GM12878 (cell line): ENCODE measurements around the gene CACTIN. TPM values are rescaled to one million over a fixed set of nuclear protein-coding genes. Genes with fewer than 3 reads are reported as not detected.
A peak's percentile ranks its signal among the peaks of the same experiment; 100 is the strongest.

ENCODE experiments used
- ATAC-seq: fragments of 200-7000 bp; cut with Tn5 transposase; 3 replicates; pipeline ENCODE4 v1.9.1; 2020; ENCODE audit warnings: mild to moderate bottlenecking, moderate library complexity
- BruUV-seq: library from RNA; stranded (reverse); fragments of 400-500 nt; replicated peaks from 2 replicates; lab custom pipeline; 2021; lab: Mats Ljungman, UMichigan
- CTCF ChIA-PET: fragments of 300-600 bp; sonication (Branson Sonifier 250); formaldehyde crosslinking; extraction: SDS; loops from one replicate; lab custom pipeline; 2021; ENCODE audit warnings: inconsistent platforms; lab: Yijun Ruan, JAX
- POLR2A ChIA-PET: fragments of 350-600 bp; formaldehyde crosslinking; extraction: SDS; loops from one replicate; lab custom pipeline; 2021; ENCODE audit warnings: inconsistent platforms; lab: Charles Lee
- RAD21 ChIA-PET: fragments of 300-600 bp; sonication (Branson Sonifier 250); formaldehyde crosslinking; loops from one replicate; lab custom pipeline; 2023; ENCODE audit warnings: antibody characterized with exemption; ENCODE audit not compliant: unreplicated experiment; lab: Charles Lee
- SMC1A ChIA-PET: fragments of 300-600 bp; sonication (Branson Sonifier 250); formaldehyde crosslinking; loops from one replicate; lab custom pipeline; 2023; ENCODE audit not compliant: unreplicated experiment, uncharacterized antibody; lab: Charles Lee
- DNase-seq: peaks from one replicate; pipeline ENCODE4 v3.0.0-alpha.2; 2011; ENCODE audit warnings: low read depth, low spot score
- FAIRE-seq: peaks from 3 replicates; lab custom pipeline; 2011; peaks lifted over from hg19 to GRCh38; lab: Jason Lieb, UNC
- H2AFZ ChIP-seq: 2 replicates; pipeline ENCODE4 v1.6.0; 2011; ENCODE audit warnings: low read depth, low read length, control low read depth; ENCODE audit not compliant: control insufficient read depth
- H3K27ac ChIP-seq: 2 replicates; pipeline ENCODE4 v1.5.1; 2011; ENCODE audit warnings: control low read depth; ENCODE audit not compliant: control insufficient read depth, insufficient read depth
- H3K27me3 ChIP-seq, 2 experiments: replicated peaks in 1 of 2; 2 replicates each; pipeline versions ENCODE4 v1.6.0 to v1.6.1; 2011; ENCODE audit warnings: low read length in 1 of 2; ENCODE audit not compliant: control insufficient read depth in 2 of 2, insufficient read depth in 2 of 2
- H3K36me3 ChIP-seq, 2 experiments: 2 replicates each; pipeline ENCODE4 v1.5.1; 2011; ENCODE audit warnings: low read length in 1 of 2; ENCODE audit not compliant: control insufficient read depth in 2 of 2, insufficient read depth in 2 of 2
- H3K4me1 ChIP-seq: 2 replicates; pipeline ENCODE4 v1.6.1; 2011; ENCODE audit warnings: mild to moderate bottlenecking, low read length, moderate library complexity, mixed read lengths; ENCODE audit not compliant: control insufficient read depth, insufficient read depth
- H3K4me2 ChIP-seq: 2 replicates; pipeline ENCODE4 v1.6.0; 2011; ENCODE audit warnings: control low read depth; ENCODE audit not compliant: control insufficient read depth, insufficient read depth
- H3K4me3 ChIP-seq: fragments of 200-600 bp; sonication (generic); 2 replicates; pipeline ENCODE4 v1.5.1; 2016
- H3K79me2 ChIP-seq: 2 replicates; pipeline ENCODE4 v1.6.0; 2011; ENCODE audit warnings: low read length; ENCODE audit not compliant: control insufficient read depth, insufficient read depth
- H3K9ac ChIP-seq: 2 replicates; pipeline ENCODE4 v1.8.0; 2011; ENCODE audit warnings: low read length, control low read depth, mixed read lengths; ENCODE audit not compliant: control insufficient read depth, insufficient read depth
- H3K9me3 ChIP-seq: replicated peaks from 3 replicates; pipeline ENCODE4 v1.5.1; 2011; ENCODE audit warnings: mild to moderate bottlenecking, low read length; ENCODE audit not compliant: control insufficient read depth, insufficient read depth
- H4K20me1 ChIP-seq: 2 replicates; pipeline ENCODE4 v1.6.0; 2011; ENCODE audit not compliant: control insufficient read depth, insufficient read depth
- NRF1 ChIP-seq: conservative IDR thresholded peaks from 2 replicates; pipeline ENCODE4 v1.6.1; 2011; ENCODE audit warnings: mild to moderate bottlenecking, low read depth, low read length, improper control_type of control experiment
- POLR2A ChIP-seq: IDR thresholded peaks from 2 replicates; pipeline ENCODE4 v1.6.1; 2011; ENCODE audit warnings: low read depth, mild to moderate bottlenecking, low read length
- RB1 ChIP-seq: fragments of 450-650 bp; formaldehyde crosslinking; IDR thresholded peaks from 2 replicates; pipeline ENCODE4 v1.6.1; 2017; ENCODE audit warnings: mild to moderate bottlenecking, borderline replicate concordance
- TCF12 ChIP-seq: IDR thresholded peaks from 2 replicates; pipeline ENCODE4 v1.6.1; 2011; ENCODE audit warnings: low read depth, mild to moderate bottlenecking, low read length
- WGBS: methylation state at CpG from one replicate; pipeline ENCODE4 v1.1.6; 2016; ENCODE audit warnings: low lambda C conversion rate; ENCODE audit not compliant: insufficient replicate concordance, insufficient coverage; ENCODE audit errors: missing lambda C conversion rate; 5-methylcytosine and 5-hydroxymethylcytosine counted together
- in situ Hi-C: fragments of 300-500 bp; cut with MboI; formaldehyde crosslinking; loops from 9 replicates; pipeline ENCODE4 v1.14.3; 2018; ENCODE audit warnings: mixed read lengths
- intact Hi-C: fragments of 100-400 bp; cut with micrococcal nuclease; formaldehyde crosslinking; loops from one replicate; pipeline ENCODE4 v1.14.2; 2022; ENCODE audit not compliant: unreplicated experiment
- polyA plus RNA-seq, 11 experiments: library from polyadenylated mRNA; depleted of rRNA in 4 of 11; unstranded in 6 of 11; stranded (reverse) in 5 of 11; fragments of >200 nt; fragmentation: Nextera tagmentation in 4 of 11; fragmentation: Illumina TruSeq in 1 of 11; extraction: Ambion mirVana in 4 of 11; extraction: Trizol in 1 of 11; gene quantifications; 1 replicate in 1 of 11; 2 replicates in 10 of 11; pipeline versions ENCODE4 v1.2.1 to v1.2.3, GENCODE V29; 2011 to 2016; ENCODE audit warnings: inconsistent platforms in 2 of 11, missing spikeins in 2 of 11, low read depth in 1 of 11
- total RNA-seq, 4 experiments: library from RNA; depleted of rRNA in 3 of 4; stranded (reverse); fragments of >200 nt in 3 of 4; fragmentation: Illumina TruSeq in 1 of 4; extraction: Trizol in 1 of 4; gene quantifications; 2 replicates each; pipeline versions ENCODE4 v1.2.1 to v1.2.3, GENCODE V29; 2013 to 2021
- TF ChIP-seq, protein P1 (sequence below): IDR thresholded peaks from 2 replicates; pipeline ENCODE4 v1.6.1; 2011; ENCODE audit warnings: borderline replicate concordance, low read depth, mild to moderate bottlenecking, moderate library complexity, low read length; ENCODE audit not compliant: insufficient read depth, poor library complexity, severe bottlenecking
- TF ChIP-seq, protein P2 (sequence below): fragments of 150-350 bp; IDR thresholded peaks from 2 replicates; pipeline ENCODE4 v1.6.1; 2014; ENCODE audit warnings: mild to moderate bottlenecking, low read depth, low read length

Gene CACTIN
- total and polyA plus RNA-seq, 10 of the 15 experiments (the other 5 are each of a cell fraction or from before 2014, with no cell fraction given), result 0.40 to 31.4 (median 12.5) TPM

DNA sequence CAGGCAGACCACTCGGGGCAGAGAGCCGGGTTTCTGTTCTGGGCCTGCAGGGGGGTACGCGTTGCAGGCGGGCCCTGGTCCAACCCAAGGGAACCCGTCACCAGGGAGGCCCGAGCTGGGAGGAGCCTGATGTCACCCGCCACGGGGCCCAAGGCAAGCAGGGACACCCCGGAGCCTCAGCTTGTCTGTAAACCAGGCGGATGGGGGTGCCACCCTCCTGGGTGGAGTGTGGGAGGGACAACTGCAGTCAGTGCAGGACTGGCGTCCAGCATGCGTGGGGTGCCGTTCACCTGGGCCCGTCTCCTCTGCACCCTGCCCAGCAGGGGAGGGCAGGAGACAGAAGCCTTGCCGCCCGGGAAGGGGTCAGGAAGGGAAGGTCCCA is 7.0 kb downstream of the CACTIN start (continued):
- TF ChIP-seq, protein P1, sequence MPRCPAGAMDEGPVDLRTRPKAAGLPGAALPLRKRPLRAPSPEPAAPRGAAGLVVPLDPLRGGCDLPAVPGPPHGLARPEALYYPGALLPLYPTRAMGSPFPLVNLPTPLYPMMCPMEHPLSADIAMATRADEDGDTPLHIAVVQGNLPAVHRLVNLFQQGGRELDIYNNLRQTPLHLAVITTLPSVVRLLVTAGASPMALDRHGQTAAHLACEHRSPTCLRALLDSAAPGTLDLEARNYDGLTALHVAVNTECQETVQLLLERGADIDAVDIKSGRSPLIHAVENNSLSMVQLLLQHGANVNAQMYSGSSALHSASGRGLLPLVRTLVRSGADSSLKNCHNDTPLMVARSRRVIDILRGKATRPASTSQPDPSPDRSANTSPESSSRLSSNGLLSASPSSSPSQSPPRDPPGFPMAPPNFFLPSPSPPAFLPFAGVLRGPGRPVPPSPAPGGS, result no peak
- TF ChIP-seq TCF12, result no peak

DNA sequence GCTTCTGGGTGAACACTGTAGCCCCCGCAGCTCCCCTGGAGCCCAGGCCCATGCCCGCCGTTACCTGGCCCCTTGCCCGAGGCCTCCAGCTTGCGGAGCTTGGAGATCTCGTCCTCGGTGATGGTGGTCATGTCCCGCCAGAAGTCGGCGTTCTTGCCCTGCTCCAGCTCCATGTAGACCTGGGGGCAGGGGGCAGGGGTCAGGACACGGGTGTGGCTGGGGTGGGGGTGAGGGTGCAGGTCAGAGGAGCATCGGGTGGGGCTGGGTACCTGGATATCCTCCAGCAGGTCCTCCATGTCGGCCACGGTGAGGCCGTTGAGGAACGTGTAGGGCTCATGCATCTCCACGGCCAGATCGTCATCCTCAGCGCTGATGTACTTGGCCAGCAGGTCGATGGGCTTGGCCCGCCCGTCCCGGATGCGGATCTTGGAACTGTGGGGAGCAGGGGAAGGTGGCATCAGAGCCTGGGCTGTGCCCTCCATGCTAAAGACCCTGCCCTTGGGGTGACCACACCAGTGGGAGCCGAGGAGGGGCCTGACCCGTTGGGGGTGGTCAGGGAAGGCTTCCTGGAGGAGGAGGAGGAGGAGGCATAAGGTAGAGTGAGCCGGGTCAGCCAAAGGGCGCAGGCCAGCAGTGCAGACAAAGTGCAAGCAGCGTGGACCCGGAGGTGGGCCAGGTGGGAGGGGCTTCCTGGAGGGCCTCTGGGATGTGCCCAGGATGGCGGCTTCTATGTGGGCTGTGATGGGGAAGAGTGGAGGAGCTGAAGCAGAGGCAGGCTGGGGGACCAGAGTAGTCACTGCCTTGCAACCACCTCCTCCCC is 7.6 kb downstream of the CACTIN start:
- POLR2A ChIA-PET, result no interaction called here
- RAD21 ChIA-PET, result no interaction called here
- CTCF ChIA-PET, result interaction anchor here (0.7 to 2.3 kb wide), 4 partner anchors 14 to 74 kb away, joined by 3 to 7 read pairs (median 4); no protein-coding TSS in a partner anchor
- no peak overlapping the region for H3K9ac ChIP-seq
- ATAC-seq (no peak), FAIRE-seq (no peak), DNase-seq (no peak)
- H3K4me1 ChIP-seq, result no peaks in the 10 kb centered on the region
- intact Hi-C loops, result loop anchor here (1.0 kb wide), 1 partner anchor 74 kb away; no protein-coding TSS in a partner anchor
- H3K9me3 ChIP-seq, result no peaks in the 10 kb centered on the region
- SMC1A ChIA-PET, result interaction anchor here (1.2 kb wide), 1 partner anchor 32 kb away, joined by 3 read pairs; no protein-coding TSS in a partner anchor
- WGBS, result 80% methylated on average over 30 of the region's 31 CpGs
- no peaks in the 10 kb centered on the region for H3K27me3 ChIP-seq
- TF ChIP-seq RB1, result 0 out of 2 replicates have a peak, but pooled peaks have one; percentile 3
- 0 out of 2 replicates have a peak, but pooled peaks have one; percentile 4 for TF ChIP-seq POLR2A
- no peak for TF ChIP-seq NRF1
- TF ChIP-seq, protein P2, sequence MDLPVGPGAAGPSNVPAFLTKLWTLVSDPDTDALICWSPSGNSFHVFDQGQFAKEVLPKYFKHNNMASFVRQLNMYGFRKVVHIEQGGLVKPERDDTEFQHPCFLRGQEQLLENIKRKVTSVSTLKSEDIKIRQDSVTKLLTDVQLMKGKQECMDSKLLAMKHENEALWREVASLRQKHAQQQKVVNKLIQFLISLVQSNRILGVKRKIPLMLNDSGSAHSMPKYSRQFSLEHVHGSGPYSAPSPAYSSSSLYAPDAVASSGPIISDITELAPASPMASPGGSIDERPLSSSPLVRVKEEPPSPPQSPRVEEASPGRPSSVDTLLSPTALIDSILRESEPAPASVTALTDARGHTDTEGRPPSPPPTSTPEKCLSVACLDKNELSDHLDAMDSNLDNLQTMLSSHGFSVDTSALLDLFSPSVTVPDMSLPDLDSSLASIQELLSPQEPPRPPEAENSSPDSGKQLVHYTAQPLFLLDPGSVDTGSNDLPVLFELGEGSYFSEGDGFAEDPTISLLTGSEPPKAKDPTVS, result no peak
- H3K79me2 ChIP-seq, result no peaks in the 10 kb centered on the region
- H4K20me1 ChIP-seq, result no peaks in the 10 kb centered on the region
- no peak overlapping the region for H3K27ac ChIP-seq
- in situ Hi-C loops, result no loop called here
- no peak overlapping the region for H3K4me2 ChIP-seq
- no peak overlapping the region for H2AFZ ChIP-seq
- no TSS peak for BruUV-seq
- H3K4me3 ChIP-seq, result no peak overlapping the region
- H3K36me3 ChIP-seq, result peaks cover 0 to 11% of the 10 kb centered on the region in 2 experiments; a peak in 3 of 4 replicates
